NCI-H526 (cell line): Measurements from ENCODE around the gene GPR52.

Source experiments
- DNase-seq, 2 experiments: peaks; one replicate each; lab custom pipeline; 2025; lab: John Stamatoyannopoulos, UW

GPR52 gene

DNA sequence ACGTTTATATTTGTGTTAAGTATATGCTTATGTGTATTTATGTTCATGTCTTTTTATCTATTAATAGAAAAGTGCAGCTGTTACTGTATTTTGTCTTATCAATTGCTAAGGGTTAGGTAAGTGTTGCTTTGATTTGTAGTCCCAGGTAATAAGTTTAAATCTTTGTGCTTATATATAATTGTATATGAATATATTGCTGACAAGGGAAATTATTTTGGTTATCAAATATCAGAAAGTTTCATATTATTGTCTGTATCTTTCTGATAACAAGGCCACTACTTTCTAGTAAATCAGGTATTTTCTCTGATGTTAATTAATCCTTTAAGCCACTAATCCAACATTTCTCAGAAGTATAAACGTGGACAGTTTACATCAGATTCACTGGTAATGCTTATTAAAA is 21.3 kb downstream of the GPR52 start:
- no peak for DNase-seq

DNA sequence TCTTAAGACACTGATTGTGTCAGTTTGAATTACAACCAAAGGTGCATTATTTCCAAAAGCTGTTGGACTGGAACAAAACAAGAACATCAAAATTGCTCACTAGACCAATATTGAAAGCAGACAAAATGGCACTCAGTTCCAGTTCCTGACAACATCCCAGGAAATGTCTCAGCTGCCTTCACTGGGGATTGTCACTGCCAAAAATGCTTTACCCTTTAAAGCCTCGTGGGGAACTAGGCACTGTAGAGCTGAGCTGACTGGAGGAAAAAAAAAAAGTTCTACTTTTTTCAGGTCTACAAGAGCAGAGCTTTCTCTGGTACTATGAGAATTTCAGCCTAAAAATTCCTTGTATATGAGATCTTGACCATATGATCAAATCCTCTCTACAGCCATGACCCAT is 21.9 kb downstream of the GPR52 start:
- no peak for DNase-seq

GRCh38 chr1:174479281-174479680 is 31.5 kb downstream of the GPR52 start:
- DNase-seq: peak; percentile 89 to 90

DNA sequence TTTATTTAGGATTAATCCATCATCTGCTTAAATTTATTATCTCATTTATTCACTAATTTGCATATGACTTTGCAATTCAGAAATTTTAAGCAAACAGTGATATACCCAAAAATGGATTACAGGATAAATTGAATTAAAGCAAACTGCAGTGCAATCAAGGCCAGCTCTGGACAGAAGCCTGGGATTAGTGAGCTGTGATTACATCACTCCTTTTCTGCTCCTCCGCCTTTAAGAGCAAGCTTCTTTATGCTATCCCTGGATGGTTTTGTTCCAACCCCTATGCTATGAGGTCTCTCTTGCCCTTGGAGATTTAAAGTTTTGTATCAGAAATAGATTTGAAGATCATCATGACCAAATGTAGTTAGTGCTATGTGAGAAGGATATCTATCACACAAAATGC is 32.6 kb downstream of the GPR52 start:
- DNase-seq: peak in 1 of 2 experiments; percentile 11

DNA sequence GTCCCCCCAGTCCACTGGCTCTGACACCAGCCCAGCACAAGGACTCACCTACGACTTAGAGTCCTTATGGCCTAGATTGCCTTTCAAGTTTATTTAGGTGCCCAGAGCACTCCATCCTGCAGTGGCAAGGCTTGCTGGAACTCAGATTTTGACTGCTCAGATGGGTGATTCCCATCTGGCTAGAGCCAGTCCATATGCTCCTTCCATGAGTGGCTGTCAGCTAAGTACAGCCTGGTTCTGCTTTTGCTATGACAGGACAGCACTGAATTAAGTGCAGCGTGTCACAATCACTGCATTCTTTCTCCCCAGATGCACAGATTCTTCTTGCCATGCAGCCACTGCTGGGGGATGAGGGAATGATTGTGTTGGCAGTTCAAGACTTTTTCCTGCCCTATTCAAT is 43.8 kb downstream of the GPR52 start:
- no peak for DNase-seq

DNA sequence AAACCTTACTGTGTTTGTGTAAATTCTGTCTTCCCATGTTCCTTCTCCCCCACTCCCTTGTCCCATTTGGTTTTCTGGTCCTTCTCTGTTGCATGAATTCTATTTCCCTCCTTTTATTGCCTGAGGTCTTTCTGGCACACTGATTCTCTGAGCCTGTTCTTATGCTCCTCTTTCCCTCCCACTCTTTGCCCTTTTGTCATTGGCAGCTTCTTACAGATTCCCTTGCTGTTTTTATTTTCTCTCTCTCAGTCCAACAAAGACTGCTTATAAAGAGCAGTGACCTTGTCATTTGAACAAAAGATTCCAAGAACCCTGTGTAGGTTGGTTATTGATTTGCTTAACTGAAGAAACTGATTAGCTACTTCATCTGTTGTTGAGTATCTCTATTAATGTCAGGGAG is 49.7 kb downstream of the GPR52 start:
- DNase-seq: no peak
